HEK293 (cell line): Measurements from ENCODE around the gene RNF217.

Experiments
- GLI2 ChIP-seq: fragments of 450-650 bp; formaldehyde crosslinking; IDR thresholded peaks from 2 replicates; pipeline ENCODE4; 2017; ENCODE audit warnings: missing biosample characterization, missing genetic modification characterization, low read depth, borderline replicate concordance
- PRDM4 ChIP-seq: fragments of 450-650 bp; formaldehyde crosslinking; IDR thresholded peaks from 2 replicates; pipeline ENCODE4 v1.5.1; 2017; ENCODE audit warnings: missing biosample characterization, missing genetic modification characterization
- REST ChIP-seq: fragments of 450-650 bp; formaldehyde crosslinking; IDR thresholded peaks from 2 replicates; pipeline ENCODE4 v1.5.1; 2016; ENCODE audit warnings: missing biosample characterization, missing genetic modification characterization
- ZNF19 ChIP-seq: fragments of 450-650 bp; formaldehyde crosslinking; IDR thresholded peaks from 2 replicates; pipeline ENCODE4; 2016; ENCODE audit warnings: missing biosample characterization, missing genetic modification characterization, low read depth
- ZNF23 ChIP-seq: fragments of 450-650 bp; formaldehyde crosslinking; IDR thresholded peaks from 2 replicates; pipeline ENCODE4 v1.5.1; 2016; ENCODE audit warnings: missing biosample characterization, missing genetic modification characterization, borderline replicate concordance
- ZNF274 ChIP-seq, 2 experiments: fragments of 200-500 bp in 1 of 2; fragments of 450-650 bp in 1 of 2; sonication (Bioruptor generic) in 1 of 2; formaldehyde crosslinking in 1 of 2; IDR thresholded peaks; 2 replicates each; pipeline versions ENCODE4 v1.5.1 to v1.6.1; 2014 to 2016; ENCODE audit warnings: borderline replicate concordance in 1 of 2, inconsistent platforms in 1 of 2, low read length in 1 of 2, missing biosample characterization in 1 of 2, missing genetic modification characterization in 1 of 2
- ZNF747 ChIP-seq: fragments of 450-650 bp; formaldehyde crosslinking; IDR thresholded peaks from 2 replicates; pipeline ENCODE4 v1.5.1; 2016; ENCODE audit warnings: missing biosample characterization, missing genetic modification characterization
- ZNF776 ChIP-seq: fragments of 450-650 bp; formaldehyde crosslinking; IDR thresholded peaks from 2 replicates; pipeline ENCODE4 v1.5.0; 2017; ENCODE audit warnings: missing biosample characterization, missing genetic modification characterization, borderline replicate concordance
- TF ChIP-seq, protein P1 (sequence below): fragments of 450-650 bp; formaldehyde crosslinking; IDR thresholded peaks from 2 replicates; pipeline ENCODE4 v1.5.1; 2016; ENCODE audit warnings: missing biosample characterization, missing genetic modification characterization
- TF ChIP-seq, protein P2 (sequence below): fragments of 450-650 bp; formaldehyde crosslinking; IDR thresholded peaks from 2 replicates; pipeline ENCODE4 v1.5.1; 2016; ENCODE audit warnings: missing biosample characterization, missing genetic modification characterization, low read depth

- TF ChIP-seq, protein P1, sequence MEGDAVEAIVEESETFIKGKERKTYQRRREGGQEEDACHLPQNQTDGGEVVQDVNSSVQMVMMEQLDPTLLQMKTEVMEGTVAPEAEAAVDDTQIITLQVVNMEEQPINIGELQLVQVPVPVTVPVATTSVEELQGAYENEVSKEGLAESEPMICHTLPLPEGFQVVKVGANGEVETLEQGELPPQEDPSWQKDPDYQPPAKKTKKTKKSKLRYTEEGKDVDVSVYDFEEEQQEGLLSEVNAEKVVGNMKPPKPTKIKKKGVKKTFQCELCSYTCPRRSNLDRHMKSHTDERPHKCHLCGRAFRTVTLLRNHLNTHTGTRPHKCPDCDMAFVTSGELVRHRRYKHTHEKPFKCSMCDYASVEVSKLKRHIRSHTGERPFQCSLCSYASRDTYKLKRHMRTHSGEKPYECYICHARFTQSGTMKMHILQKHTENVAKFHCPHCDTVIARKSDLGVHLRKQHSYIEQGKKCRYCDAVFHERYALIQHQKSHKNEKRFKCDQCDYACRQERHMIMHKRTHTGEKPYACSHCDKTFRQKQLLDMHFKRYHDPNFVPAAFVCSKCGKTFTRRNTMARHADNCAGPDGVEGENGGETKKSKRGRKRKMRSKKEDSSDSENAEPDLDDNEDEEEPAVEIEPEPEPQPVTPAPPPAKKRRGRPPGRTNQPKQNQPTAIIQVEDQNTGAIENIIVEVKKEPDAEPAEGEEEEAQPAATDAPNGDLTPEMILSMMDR (tag by site-specific recombination) = no peak
- TF ChIP-seq ZNF747 (tag by site-specific recombination) (no peak), ZNF19 (tag by site-specific recombination) (no peak), ZNF23 (tag by site-specific recombination) (no peak), GLI2 (tag by site-specific recombination) (no peak), REST (tag by site-specific recombination) (no peak), ZNF776 (tag by site-specific recombination) (no peak), ZNF274 (IDR thresholded peaks at IDR 0.05; ENCODE audit: low read length) (no peak), ZNF274 (tag by site-specific recombination; IDR thresholded peaks at IDR 0.05; ENCODE audit: borderline replicate concordance) (no peak), PRDM4 (tag by site-specific recombination) (no peak)
- TF ChIP-seq, protein P2, sequence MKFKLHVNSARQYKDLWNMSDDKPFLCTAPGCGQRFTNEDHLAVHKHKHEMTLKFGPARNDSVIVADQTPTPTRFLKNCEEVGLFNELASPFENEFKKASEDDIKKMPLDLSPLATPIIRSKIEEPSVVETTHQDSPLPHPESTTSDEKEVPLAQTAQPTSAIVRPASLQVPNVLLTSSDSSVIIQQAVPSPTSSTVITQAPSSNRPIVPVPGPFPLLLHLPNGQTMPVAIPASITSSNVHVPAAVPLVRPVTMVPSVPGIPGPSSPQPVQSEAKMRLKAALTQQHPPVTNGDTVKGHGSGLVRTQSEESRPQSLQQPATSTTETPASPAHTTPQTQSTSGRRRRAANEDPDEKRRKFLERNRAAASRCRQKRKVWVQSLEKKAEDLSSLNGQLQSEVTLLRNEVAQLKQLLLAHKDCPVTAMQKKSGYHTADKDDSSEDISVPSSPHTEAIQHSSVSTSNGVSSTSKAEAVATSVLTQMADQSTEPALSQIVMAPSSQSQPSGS (tag by site-specific recombination) = no peak
Observed at GRCh38 chr6:125082908-125083683, 120.9 kb downstream of the RNF217 start.
